A549 (cell line): Measurements from ENCODE around the gene ESPNL. TPM values are rescaled to one million over a fixed set of nuclear protein-coding genes. Genes with fewer than 3 reads are reported as not detected.

Experiments
- ATAC-seq, 2 experiments: fragments of 200-7000 bp in 1 of 2; fragments of >200 bp in 1 of 2; cut with Nextera tagmentation in 1 of 2; cut with Tn5 transposase in 1 of 2; 3 replicates each; pipeline versions ENCODE4 v1.8.0 to v1.9.1; 2018 to 2020; ENCODE audit warnings: mild to moderate bottlenecking in 1 of 2, moderate library complexity in 1 of 2
- CTCF ChIA-PET: fragments of 300-600 bp; sonication (Branson Sonifier 250); formaldehyde crosslinking; extraction: SDS; loops from one replicate; lab custom pipeline; 2021; ENCODE audit warnings: antibody characterized with exemption, inconsistent platforms; lab: Yijun Ruan, JAX
- POLR2A ChIA-PET: fragments of 350-600 bp; formaldehyde crosslinking; extraction: SDS; loops from one replicate; lab custom pipeline; 2021; ENCODE audit warnings: antibody characterized with exemption, inconsistent platforms; lab: Yijun Ruan, JAX
- DNase-seq, 2 experiments: peaks; one replicate each; pipeline versions ENCODE4 v3.0.0 to v3.0.0-alpha.2; 2011 to 2016; ENCODE audit warnings: low read depth in 1 of 2, low spot score in 1 of 2
- FAIRE-seq: peaks from 2 replicates; lab custom pipeline; 2011; peaks lifted over from hg19 to GRCh38; lab: Jason Lieb, UNC
- H3K27ac ChIP-seq, 2 experiments: fragments of >200 bp; sonication (Bioruptor Twin); formaldehyde crosslinking; 3 replicates each; pipeline ENCODE4 v1.5.1; 2016 to 2017
- H3K4me1 ChIP-seq: fragments of >200 bp; sonication (Bioruptor Twin); formaldehyde crosslinking; 3 replicates; pipeline ENCODE4 v1.6.1; 2016
- H3K4me2 ChIP-seq: fragments of >200 bp; sonication (Bioruptor Twin); formaldehyde crosslinking; 3 replicates; pipeline ENCODE4 v1.6.1; 2016
- H3K4me3 ChIP-seq: fragments of >200 bp; sonication (Bioruptor Twin); formaldehyde crosslinking; 3 replicates; pipeline ENCODE4 v1.5.1; 2016
- H3K9me3 ChIP-seq: fragments of >200 bp; sonication (Bioruptor Twin); formaldehyde crosslinking; 3 replicates; pipeline ENCODE4 v1.6.1; 2016
- CHD2 ChIP-seq: fragments of 150-350 bp; IDR thresholded peaks from 2 replicates; pipeline ENCODE4 v1.6.1; 2014; ENCODE audit warnings: low read length; ENCODE audit not compliant: partially characterized antibody
- E2F6 ChIP-seq: IDR thresholded peaks from 2 replicates; pipeline ENCODE4 v1.6.1; 2012; ENCODE audit warnings: low read depth, borderline replicate concordance
- EHF ChIP-seq: fragments of 250-450 bp; sonication (Bioruptor Pico); IDR thresholded peaks from 2 replicates; pipeline ENCODE4 v1.5.0; 2020; ENCODE audit warnings: mild to moderate bottlenecking
- ESRRA ChIP-seq: fragments of 150-350 bp; IDR thresholded peaks from 2 replicates; pipeline ENCODE4 v1.6.1; 2014; ENCODE audit warnings: mild to moderate bottlenecking, low read length, borderline replicate concordance
- FOXS1 ChIP-seq: fragments of 250-450 bp; sonication (Bioruptor Pico); IDR thresholded peaks from 2 replicates; pipeline ENCODE4 v1.5.0; 2020; ENCODE audit warnings: mild to moderate bottlenecking, moderate library complexity
- GATA3 ChIP-seq: IDR thresholded peaks from 2 replicates; pipeline ENCODE4 v1.6.1; 2012; ENCODE audit warnings: borderline replicate concordance
- HOXA7 ChIP-seq: fragments of 250-450 bp; sonication (Bioruptor Pico); IDR thresholded peaks from 2 replicates; pipeline ENCODE4 v1.5.0; 2020; ENCODE audit warnings: mild to moderate bottlenecking, moderate library complexity
- HOXB13 ChIP-seq: fragments of 250-450 bp; sonication (Bioruptor Pico); IDR thresholded peaks from 2 replicates; pipeline ENCODE4 v1.5.0; 2020; ENCODE audit warnings: low read depth, mild to moderate bottlenecking, moderate library complexity
- JUN ChIP-seq, 2 experiments: fragments of >200 bp; sonication (Bioruptor Twin); formaldehyde crosslinking; IDR thresholded peaks; 2 replicates in 1 of 2; 3 replicates in 1 of 2; pipeline ENCODE4 v1.6.1; 2016 to 2017
- JUNB ChIP-seq: fragments of >200 bp; sonication (Bioruptor Twin); formaldehyde crosslinking; IDR thresholded peaks from 2 replicates; pipeline ENCODE4 v1.6.1; 2016
- MAFK ChIP-seq: fragments of 450-650 bp; IDR thresholded peaks from 2 replicates; pipeline ENCODE4 v1.6.1; 2014; ENCODE audit not compliant: partially characterized antibody
- MYC ChIP-seq: IDR thresholded peaks from 2 replicates; pipeline ENCODE4 v1.6.1; 2012; ENCODE audit warnings: mild to moderate bottlenecking, inconsistent platforms, low read length, improper control_type of control experiment, borderline replicate concordance
- NFE2L2 ChIP-seq: fragments of 150-350 bp; conservative IDR thresholded peaks from 2 replicates; pipeline ENCODE4 v1.6.1; 2014; ENCODE audit warnings: low read length
- POLR2A ChIP-seq: IDR thresholded peaks from 2 replicates; pipeline ENCODE4 v1.6.1; 2012; ENCODE audit warnings: mild to moderate bottlenecking, low read length
- RARB ChIP-seq: fragments of 250-450 bp; sonication (Bioruptor Pico); IDR thresholded peaks from 2 replicates; pipeline ENCODE4 v1.8.0; 2021; ENCODE audit warnings: mild to moderate bottlenecking, moderate library complexity
- TFCP2L1 ChIP-seq: fragments of 250-450 bp; sonication (Bioruptor Pico); IDR thresholded peaks from 2 replicates; pipeline ENCODE4 v1.5.0; 2021; ENCODE audit warnings: mild to moderate bottlenecking
- TP53 ChIP-seq: fragments of 250-450 bp; sonication (Bioruptor Pico); IDR thresholded peaks from 2 replicates; pipeline ENCODE4 v1.5.0; 2021; ENCODE audit warnings: mild to moderate bottlenecking, moderate library complexity
- USF2 ChIP-seq: fragments of 450-650 bp; IDR thresholded peaks from 2 replicates; pipeline ENCODE4 v1.6.1; 2014; ENCODE audit warnings: antibody characterized with exemption
- ZC3H11A ChIP-seq: fragments of 450-650 bp; IDR thresholded peaks from 2 replicates; pipeline ENCODE4 v1.6.1; 2014; ENCODE audit warnings: antibody characterized with exemption, mild to moderate bottlenecking
- ZFP36 ChIP-seq: fragments of 450-650 bp; IDR thresholded peaks from 2 replicates; pipeline ENCODE4 v1.6.1; 2014; ENCODE audit warnings: borderline replicate concordance; ENCODE audit not compliant: partially characterized antibody
- ZSCAN20 ChIP-seq: fragments of 250-450 bp; sonication (Bioruptor Pico); IDR thresholded peaks from 2 replicates; pipeline ENCODE4 v1.8.0; 2022; ENCODE audit warnings: mild to moderate bottlenecking, moderate library complexity
- WGBS: methylation state at CpG from one replicate; pipeline ENCODE4 v1.1.6; 2017; ENCODE audit errors: missing lambda C conversion rate; 5-methylcytosine and 5-hydroxymethylcytosine counted together
- polyA plus RNA-seq, 4 experiments: library from polyadenylated mRNA; depleted of rRNA in 3 of 4; stranded (reverse); fragments of >200 nt; fragmentation: RNase III in 1 of 4; extraction: RNeasy Plus Mini Kit Qiagen cat#74134 plus additional on column Dnase treatment in 1 of 4; gene quantifications; 2 replicates in 3 of 4; 3 replicates in 1 of 4; pipeline ENCODE4 v1.2.3, GENCODE V29; 2011 to 2017
- TF ChIP-seq, protein P1 (sequence below): fragments of 150-350 bp; IDR thresholded peaks from 2 replicates; pipeline ENCODE4 v1.6.1; 2014; ENCODE audit warnings: low read depth, mild to moderate bottlenecking, low read length

The ESPNL gene
- polyA plus RNA-seq, 2 of the 4 experiments (the other 2 are of a cell fraction), result 0.04 to 0.22 TPM

DNA sequence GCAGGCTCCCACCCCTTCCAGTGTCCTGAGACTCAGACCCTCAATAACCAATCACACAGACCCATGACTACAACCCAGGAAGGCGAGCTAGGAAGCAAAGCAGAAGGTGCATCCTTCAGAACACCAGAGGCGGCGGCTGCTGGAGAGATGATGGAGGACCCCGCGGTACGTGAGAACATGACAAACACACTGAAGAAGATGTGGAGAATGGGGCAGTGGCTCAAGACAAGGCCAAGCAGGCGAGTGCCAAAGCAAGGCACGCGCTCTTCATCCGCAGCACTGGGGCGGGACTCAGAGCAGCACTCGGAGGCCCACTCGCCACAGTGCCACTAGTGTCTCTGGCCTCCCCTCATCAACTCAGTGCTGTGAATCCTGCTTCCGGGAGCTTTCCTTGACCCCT lies 72.3 kb downstream of the ESPNL start:
- 95% methylated on average over 13 of the region's 14 CpGs for WGBS
- H3K9me3 ChIP-seq, result no peaks in the 10 kb centered on the region

GRCh38 chr2:238173692-238174091 lies 73.6 kb downstream of the ESPNL start:
- DNase-seq (no peak), ATAC-seq (peak; percentile 55 to 67; a peak in 4 of 6 replicates), FAIRE-seq (no peak)
- POLR2A ChIA-PET, result no interaction called here
- Histone ChIP-seq H3K4me3 (no peak overlapping the region), H3K27ac (no peak overlapping the region), H3K4me1 (peaks cover 24% of the 10 kb centered on the region)
- TF ChIP-seq TP53 (no peak), CHD2 (no peak), NFE2L2 (no peak), POLR2A (no peak), ZSCAN20 (CRISPR knock-in tag) (no peak), JUNB (no peak), HOXB13 (CRISPR knock-in tag) (no peak), EHF (CRISPR knock-in tag) (no peak), ESRRA (no peak), FOXS1 (CRISPR knock-in tag) (no peak), E2F6 (no peak), HOXA7 (CRISPR knock-in tag) (no peak), RARB (no peak)
- TF ChIP-seq, all 56 proteins: peak for 0
- 66% methylated on average over 2 of the region's 2 CpGs for WGBS
- no peaks in the 10 kb centered on the region for H3K9me3 ChIP-seq
- CTCF ChIA-PET, result interaction anchor here (0.8 to 1.8 kb wide), 2 partner anchors 14 to 39 kb away, joined by 3 to 8 read pairs; no protein-coding TSS in a partner anchor
- H3K4me2 ChIP-seq, result no peak overlapping the region

More for the DNA sequence above, 72.3 kb downstream of the ESPNL start:
- Histone ChIP-seq H3K4me2 (no peak overlapping the region), H3K4me3 (no peak overlapping the region), H3K27ac (no peak overlapping the region), H3K4me1 (peaks cover 33% of the 10 kb centered on the region)
- FAIRE-seq, result no peak
- ChIA-PET CTCF (interaction anchor here (1.0 to 3.7 kb wide), 2 partner anchors 11 to 84 kb away, joined by 3 to 15 read pairs; no protein-coding TSS in a partner anchor), POLR2A (no interaction called here)
- DNase-seq, result no peak
- no peak for TF ChIP-seq HOXA7 (CRISPR knock-in tag)
- no peak for TF ChIP-seq HOXB13 (CRISPR knock-in tag)
- TF ChIP-seq JUN (IDR thresholded peaks at IDR 0.05), result no peak
- TF ChIP-seq, protein P1, sequence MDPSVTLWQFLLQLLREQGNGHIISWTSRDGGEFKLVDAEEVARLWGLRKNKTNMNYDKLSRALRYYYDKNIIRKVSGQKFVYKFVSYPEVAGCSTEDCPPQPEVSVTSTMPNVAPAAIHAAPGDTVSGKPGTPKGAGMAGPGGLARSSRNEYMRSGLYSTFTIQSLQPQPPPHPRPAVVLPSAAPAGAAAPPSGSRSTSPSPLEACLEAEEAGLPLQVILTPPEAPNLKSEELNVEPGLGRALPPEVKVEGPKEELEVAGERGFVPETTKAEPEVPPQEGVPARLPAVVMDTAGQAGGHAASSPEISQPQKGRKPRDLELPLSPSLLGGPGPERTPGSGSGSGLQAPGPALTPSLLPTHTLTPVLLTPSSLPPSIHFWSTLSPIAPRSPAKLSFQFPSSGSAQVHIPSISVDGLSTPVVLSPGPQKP, result no peak
- TF ChIP-seq MAFK, result no peak
- ATAC-seq, result no peak

GRCh38 chr2:238174291-238174690 lies 74.2 kb downstream of the ESPNL start:
- DNase-seq (no peak), FAIRE-seq (no peak), ATAC-seq (no peak)
- WGBS, result 93% methylated on average over 8 of the region's 8 CpGs
- Histone ChIP-seq H3K27ac (no peak overlapping the region), H3K4me2 (no peak overlapping the region), H3K4me1 (peaks cover 18% of the 10 kb centered on the region), H3K4me3 (no peak overlapping the region), H3K9me3 (no peaks in the 10 kb centered on the region)
- CTCF ChIA-PET, result interaction anchor here (0.8 to 1.8 kb wide), 2 partner anchors 14 to 112 kb away, joined by 3 to 8 read pairs; no protein-coding TSS in a partner anchor
- POLR2A ChIA-PET, result no interaction called here
- TF ChIP-seq TFCP2L1 (CRISPR knock-in tag) (no peak), USF2 (no peak), GATA3 (no peak), HOXA7 (CRISPR knock-in tag) (no peak), MYC (no peak), ZC3H11A (no peak), ZFP36 (no peak), JUN (IDR thresholded peaks at IDR 0.05) (no peak)
